H1 (cell line): ENCODE measurements around the gene FRMD4B. TPM values are rescaled to one million over a fixed set of nuclear protein-coding genes. Genes with fewer than 3 reads are reported as not detected.

Experiments used
- CBX5 ChIP-seq: fragments of 300-800, 300-1000 bp; sonication (generic); IDR thresholded peaks from 2 replicates; pipeline ENCODE4 v1.7.1; 2016; ENCODE audit warnings: antibody characterized with exemption, low read length, low read depth
- KDM5A ChIP-seq: fragments of 200-600 bp; IDR thresholded peaks from 2 replicates; pipeline ENCODE4 v1.7.1; 2012; ENCODE audit warnings: mild to moderate bottlenecking, low read length, inconsistent platforms, mixed read lengths
- MAX ChIP-seq: IDR thresholded peaks from 2 replicates; pipeline ENCODE4 v1.6.1; 2012; ENCODE audit warnings: inconsistent platforms
- polyA plus RNA-seq, 7 experiments: library from polyadenylated mRNA; depleted of rRNA in 3 of 7; stranded (reverse) in 5 of 7; unstranded in 2 of 7; fragments of >200 nt in 5 of 7; fragments of 200-250 nt in 2 of 7; gene quantifications; 1 replicate in 5 of 7; 2 replicates in 1 of 7; 4 replicates in 1 of 7; pipeline versions ENCODE4 v1.2.1 to v1.2.3, GENCODE V29; 2011 to 2013; ENCODE audit warnings: missing spikeins in 2 of 7, mixed read lengths in 2 of 7
- total RNA-seq: library from RNA; stranded (reverse); fragmentation: NEBNext Ultra II Directional; extraction: Animal tissue kit (Norgen Biotek cat#: 25700); gene quantifications from 2 replicates; pipeline ENCODE4 v1.2.1, GENCODE V29; 2021

Gene FRMD4B
- total and polyA plus RNA-seq, 2 of the 8 experiments (the other 6 are each of a cell fraction or from before 2014, with no cell fraction given) = 2.7 to 7.2 TPM

DNA sequence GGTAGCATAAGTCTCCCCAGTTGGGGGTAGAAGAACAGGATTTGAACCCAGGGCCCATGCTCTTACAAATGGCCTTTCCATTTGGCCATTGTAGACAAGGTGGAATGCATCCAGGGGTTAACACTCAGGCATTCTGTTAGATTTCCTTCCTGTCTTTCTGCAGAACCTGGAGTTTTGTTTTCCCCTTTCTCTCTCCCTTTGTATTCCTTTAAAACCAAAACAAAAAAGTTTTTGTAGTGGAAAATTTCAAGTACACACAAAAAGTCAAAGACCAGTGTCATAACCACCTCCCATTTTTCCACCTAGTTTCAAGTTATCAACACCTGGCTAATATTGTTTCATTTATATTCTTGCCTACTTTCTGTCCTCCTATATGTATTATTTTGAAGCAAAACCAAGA lies 26.0 kb downstream of the FRMD4B start (continued):
- TF ChIP-seq MAX (no peak), KDM5A (no peak), CBX5 (no peak)
